CD4-positive, alpha-beta T cell (primary cell): Measurements from ENCODE around the gene MBTD1. TPM values are rescaled to one million over a fixed set of nuclear protein-coding genes. Genes with fewer than 3 reads are reported as not detected.

Experiments
- ATAC-seq: fragments of 200-7000 bp; cut with Tn5 transposase; one replicate; pipeline ENCODE4 v1.10.0; 2022; ENCODE audit warnings: mild to moderate bottlenecking; ENCODE audit not compliant: poor library complexity
- CTCF ChIA-PET: fragments of 350-600 bp; sonication (Branson Sonifier 250); formaldehyde crosslinking; loops from one replicate; lab custom pipeline; 2021; ENCODE audit warnings: antibody characterized with exemption, inconsistent platforms; lab: Charles Lee
- POLR2A ChIA-PET: fragments of 350-600 bp; sonication (Branson Sonifier 250); formaldehyde crosslinking; loops from one replicate; lab custom pipeline; 2021; ENCODE audit warnings: antibody characterized with exemption, inconsistent platforms; lab: Charles Lee
- DNase-seq, 14 experiments: peaks; one replicate each; pipeline ENCODE4 v3.0.0-alpha.2; 2013 to 2020; ENCODE audit warnings: mixed read lengths in 2 of 14
- H3K27ac ChIP-seq, 2 donors: one replicate each; pipeline versions ENCODE4 v1.5.1 to v1.7.0; 2013; ENCODE audit warnings: low read length in 2 of 2, low read depth in 1 of 2, mild to moderate bottlenecking in 1 of 2
- H3K27me3 ChIP-seq, 2 experiments: 1 replicate in 1 of 2; 2 replicates in 1 of 2; pipeline versions ENCODE4 v1.6.1 to v1.7.0; 2013; ENCODE audit warnings: low read length in 2 of 2, control low read depth in 1 of 2, mild to moderate bottlenecking in 1 of 2, moderate library complexity in 1 of 2; ENCODE audit not compliant: insufficient read depth in 2 of 2, control insufficient read depth in 1 of 2
- H3K36me3 ChIP-seq: one replicate; pipeline ENCODE4 v1.6.1; 2013; ENCODE audit warnings: low read length, control low read depth; ENCODE audit not compliant: insufficient read depth
- H3K4me1 ChIP-seq: one replicate; pipeline ENCODE4 v1.6.1; 2013; ENCODE audit warnings: low read length, control low read depth; ENCODE audit not compliant: insufficient read depth
- H3K4me3 ChIP-seq: one replicate; pipeline ENCODE4 v1.5.1; 2013; ENCODE audit warnings: mild to moderate bottlenecking, low read length, moderate library complexity
- H3K9me3 ChIP-seq, 2 experiments: 1 replicate in 1 of 2; 2 replicates in 1 of 2; pipeline versions ENCODE4 v1.6.1 to v1.7.0; 2013; ENCODE audit warnings: low read length in 2 of 2, mild to moderate bottlenecking in 2 of 2, control low read depth in 1 of 2, moderate library complexity in 1 of 2; ENCODE audit not compliant: control insufficient read depth in 1 of 2, insufficient read depth in 1 of 2
- H3K27ac Mint-ChIP-seq: one replicate; pipeline ENCODE4 v1.8.0; 2020; ENCODE audit warnings: mixed read lengths
- H3K27me3 Mint-ChIP-seq: one replicate; pipeline ENCODE4 v1.8.0; 2021; ENCODE audit warnings: mixed read lengths
- H3K36me3 Mint-ChIP-seq: one replicate; pipeline ENCODE4 v1.8.0; 2021; ENCODE audit warnings: low read depth, mixed read lengths
- H3K4me1 Mint-ChIP-seq: one replicate; pipeline ENCODE4 v1.8.0; 2021; ENCODE audit warnings: low read depth, mixed read lengths
- H3K4me3 Mint-ChIP-seq: one replicate; pipeline ENCODE4 v1.8.0; 2020; ENCODE audit warnings: mild to moderate bottlenecking, mixed read lengths
- H3K9me3 Mint-ChIP-seq: one replicate; pipeline ENCODE4 v1.8.0; 2020; ENCODE audit warnings: mixed read lengths
- CTCF ChIP-seq: fragments of 200-600 bp; IDR thresholded peaks from one replicate; pipeline ENCODE4 v1.8.0; 2022; ENCODE audit warnings: antibody characterized with exemption, mild to moderate bottlenecking
- intact Hi-C, 2 experiments: fragments of 100-400 bp; cut with DNase I in 1 of 2; cut with micrococcal nuclease in 1 of 2; formaldehyde crosslinking; loops; one replicate each; pipeline versions ENCODE4 v1.15.1 to v1.9.0; 2023 to 2025; cut with DNase I, micrococcal nuclease
- total RNA-seq, 174 experiments: library from RNA in 2 of 174; stranded (reverse) in 2 of 174; gene quantifications; one replicate each; pipeline ENCODE4 v1.2.3 and lab custom pipeline; 2021 to 2026

The MBTD1 gene
- total RNA-seq, 2 experiments from 2014 or later = 23.0 TPM

GRCh38 chr17:51135956-51136355, 123.9 kb downstream of the MBTD1 start:
- POLR2A ChIA-PET = no interaction called here
- no peaks in the 10 kb centered on the region for H3K36me3 Mint-ChIP-seq
- no peaks in the 10 kb centered on the region for H3K27me3 Mint-ChIP-seq
- no peaks in the 10 kb centered on the region for H3K4me1 Mint-ChIP-seq
- TF ChIP-seq CTCF = no peak
- CTCF ChIA-PET = interaction anchor here (0.6 kb wide), 1 partner anchor 52 kb away, joined by 4 read pairs; no protein-coding TSS in a partner anchor
- DNase-seq (no peak), ATAC-seq (no peak)
- no peak overlapping the region for H3K4me3 Mint-ChIP-seq
- Histone ChIP-seq H3K36me3 (no peaks in the 10 kb centered on the region), H3K9me3 (no peaks in the 10 kb centered on the region), H3K4me3 (no peak overlapping the region), H3K27ac (no peak overlapping the region), H3K27me3 (no peaks in the 10 kb centered on the region), H3K4me1 (no peaks in the 10 kb centered on the region)
- intact Hi-C loops = no loop called here
- H3K9me3 Mint-ChIP-seq = no peaks in the 10 kb centered on the region
- no peak overlapping the region for H3K27ac Mint-ChIP-seq

- no peak overlapping the region for H3K4me3 Mint-ChIP-seq
- H3K9me3 Mint-ChIP-seq = no peaks in the 10 kb centered on the region
Measured at GRCh38 chr17:51133365-51133764, 126.5 kb downstream of the MBTD1 start.

GRCh38 chr17:51132964-51133319, 126.9 kb downstream of the MBTD1 start:
- intact Hi-C loops = no loop called here
- Mint-ChIP-seq H3K4me1 (no peaks in the 10 kb centered on the region), H3K9me3 (no peaks in the 10 kb centered on the region), H3K36me3 (no peaks in the 10 kb centered on the region), H3K27me3 (no peaks in the 10 kb centered on the region), H3K4me3 (no peak overlapping the region), H3K27ac (no peak overlapping the region)
- Histone ChIP-seq H3K27ac (no peak overlapping the region), H3K36me3 (no peaks in the 10 kb centered on the region), H3K4me1 (no peaks in the 10 kb centered on the region), H3K27me3 (no peaks in the 10 kb centered on the region), H3K9me3 (no peaks in the 10 kb centered on the region), H3K4me3 (no peak overlapping the region)
- DNase-seq (no peak), ATAC-seq (no peak)
- TF ChIP-seq CTCF = no peak
- ChIA-PET CTCF (no interaction called here), POLR2A (no interaction called here)

More at GRCh38 chr17:51133365-51133764, 126.5 kb downstream of the MBTD1 start:
- no peaks in the 10 kb centered on the region for H3K36me3 Mint-ChIP-seq
- H3K27ac Mint-ChIP-seq = no peak overlapping the region
- no peak overlapping the region for H3K27ac ChIP-seq
- H3K27me3 ChIP-seq = no peaks in the 10 kb centered on the region
- ChIA-PET CTCF (no interaction called here), POLR2A (no interaction called here)
- H3K36me3 ChIP-seq = no peaks in the 10 kb centered on the region
- ATAC-seq (no peak), DNase-seq (no peak)
- no peaks in the 10 kb centered on the region for H3K27me3 Mint-ChIP-seq
- no peaks in the 10 kb centered on the region for H3K4me1 ChIP-seq
- intact Hi-C loops = no loop called here
- no peak overlapping the region for H3K4me3 ChIP-seq
- H3K9me3 ChIP-seq = no peaks in the 10 kb centered on the region
- H3K4me1 Mint-ChIP-seq = no peaks in the 10 kb centered on the region
- TF ChIP-seq CTCF = no peak
